Measurements from ENCODE around the gene F5. TPM values are rescaled to one million over a fixed set of nuclear protein-coding genes. Genes with fewer than 3 reads are reported as not detected.
"Not testable (repeated sequence)": the region's sequence is repeated elsewhere in the genome, so short reads cannot be mapped to it uniquely, and the experiment has no call there.

F5 gene
- total RNA-seq, 2 experiments from 2014 or later = not detected

- no peak for DNase-seq (ENCODE audit: low spot score)
- intact Hi-C loops (cut with micrococcal nuclease; ENCODE audit: unreplicated experiment) = loop anchor here (5.0 kb wide), 2 partner anchors 262 to 943 kb away; no protein-coding TSS in a partner anchor
Measured at GRCh38 chr1:169545472-169545871, 40.8 kb downstream of the F5 start.

GRCh38 chr1:169538998-169539871, 47.0 kb downstream of the F5 start:
- DNase-seq (ENCODE audit: low spot score) = no peak
- H4K20me1 ChIP-seq (ENCODE audit: insufficient read depth, low read length) = no peaks in the 10 kb centered on the region
- H2AFZ ChIP-seq (ENCODE audit: low read length) = no peak overlapping the region
- no peaks in the 10 kb centered on the region for H3K9me2 ChIP-seq (ENCODE audit: insufficient read depth, low read length)
- no peaks in the 10 kb centered on the region for H3K9me3 ChIP-seq (ENCODE audit: low read length)
- intact Hi-C loops (cut with micrococcal nuclease; ENCODE audit: unreplicated experiment) = no loop called here
- no peaks in the 10 kb centered on the region for H3K36me3 ChIP-seq (ENCODE audit: insufficient read depth, low read length)
- no peak overlapping the region for H3K27ac ChIP-seq (ENCODE audit: low read depth, low read length, poor library complexity, severe bottlenecking)
- ChIA-PET CTCF (ENCODE audit: unreplicated experiment) (no interaction called here), POLR2A (no interaction called here)
- H3K79me2 ChIP-seq (ENCODE audit: insufficient read depth, low read depth, low read length) = no peaks in the 10 kb centered on the region
- no peaks in the 10 kb centered on the region for H3K4me1 ChIP-seq (ENCODE audit: insufficient read depth, low read length, poor library complexity, severe bottlenecking)
- BruUV-seq (replicated peaks) = no TSS peak
- no peak overlapping the region for H3K4me3 ChIP-seq (ENCODE audit: low read depth, low read length, poor library complexity, severe bottlenecking)
- no peak for TF ChIP-seq EZH2phosphoT487 (IDR thresholded peaks at IDR 0.05; ENCODE audit: borderline replicate concordance, low read depth, low read length)
- TF ChIP-seq CTCF (conservative IDR thresholded peaks at IDR 0.05; ENCODE audit: low read length) = no peak
- H3K4me2 ChIP-seq (ENCODE audit: low read length) = no peak overlapping the region

More at GRCh38 chr1:169545472-169545871, 40.8 kb downstream of the F5 start:
- no peak overlapping the region for H3K27ac ChIP-seq (ENCODE audit: low read depth, low read length, poor library complexity, severe bottlenecking)
- no peak overlapping the region for H3K4me2 ChIP-seq (ENCODE audit: low read length)
- no peak overlapping the region for H2AFZ ChIP-seq (ENCODE audit: low read length)
- TF ChIP-seq CTCF (conservative IDR thresholded peaks at IDR 0.05; ENCODE audit: low read length) (no peak), EZH2phosphoT487 (IDR thresholded peaks at IDR 0.05; ENCODE audit: borderline replicate concordance, low read depth, low read length) (no peak)
- H3K9me2 ChIP-seq (ENCODE audit: insufficient read depth, low read length) = no peaks in the 10 kb centered on the region
- ChIA-PET CTCF (ENCODE audit: unreplicated experiment) (no interaction called here), POLR2A (interaction anchor here (0.8 to 1.2 kb wide), 3 partner anchors 9 to 248 kb away, joined by 3 to 4 read pairs (median 3); no protein-coding TSS in a partner anchor)
- no peaks in the 10 kb centered on the region for H4K20me1 ChIP-seq (ENCODE audit: insufficient read depth, low read length)
- no peak overlapping the region for H3K4me3 ChIP-seq (ENCODE audit: low read depth, low read length, poor library complexity, severe bottlenecking)
- no peaks in the 10 kb centered on the region for H3K4me1 ChIP-seq (ENCODE audit: insufficient read depth, low read length, poor library complexity, severe bottlenecking)
- H3K9me3 ChIP-seq (ENCODE audit: low read length) = no peaks in the 10 kb centered on the region
- H3K79me2 ChIP-seq (ENCODE audit: insufficient read depth, low read depth, low read length) = no peaks in the 10 kb centered on the region
- BruUV-seq (replicated peaks) = no TSS peak
- H3K36me3 ChIP-seq (ENCODE audit: insufficient read depth, low read length) = no peaks in the 10 kb centered on the region

- BruUV-seq (replicated peaks) = no TSS peak
- no peak for DNase-seq (ENCODE audit: low spot score)
- H3K79me2 ChIP-seq (ENCODE audit: insufficient read depth, low read depth, low read length) = no peaks in the 10 kb centered on the region
- H2AFZ ChIP-seq (ENCODE audit: low read length) = no peak overlapping the region
- intact Hi-C loops (cut with micrococcal nuclease; ENCODE audit: unreplicated experiment) = no loop called here
- POLR2A ChIA-PET = interaction anchor here (0.6 kb wide), 1 partner anchor 34 kb away, joined by 3 read pairs; no protein-coding TSS in a partner anchor
- no peak for TF ChIP-seq CTCF (conservative IDR thresholded peaks at IDR 0.05; ENCODE audit: low read length)
- no peak for TF ChIP-seq EZH2phosphoT487 (IDR thresholded peaks at IDR 0.05; ENCODE audit: borderline replicate concordance, low read depth, low read length)
- no peak overlapping the region for H3K4me3 ChIP-seq (ENCODE audit: low read depth, low read length, poor library complexity, severe bottlenecking)
- H3K27ac ChIP-seq (ENCODE audit: low read depth, low read length, poor library complexity, severe bottlenecking) = no peak overlapping the region
- no peaks in the 10 kb centered on the region for H3K36me3 ChIP-seq (ENCODE audit: insufficient read depth, low read length)
- H3K4me1 ChIP-seq (ENCODE audit: insufficient read depth, low read length, poor library complexity, severe bottlenecking) = no peaks in the 10 kb centered on the region
- no peaks in the 10 kb centered on the region for H4K20me1 ChIP-seq (ENCODE audit: insufficient read depth, low read length)
- H3K4me2 ChIP-seq (ENCODE audit: low read length) = no peak overlapping the region
- H3K9me3 ChIP-seq (ENCODE audit: low read length) = no peaks in the 10 kb centered on the region
- CTCF ChIA-PET (ENCODE audit: unreplicated experiment) = no interaction called here
- H3K9me2 ChIP-seq (ENCODE audit: insufficient read depth, low read length) = no peaks in the 10 kb centered on the region
Measured at GRCh38 chr1:169534653-169535052, 51.6 kb downstream of the F5 start.

- CTCF ChIA-PET (ENCODE audit: unreplicated experiment); H2AFZ ChIP-seq (ENCODE audit: low read length); DNase-seq (ENCODE audit: low spot score): not testable (repeated sequence)
Measured at GRCh38 chr1:169533528-169534190, 52.6 kb downstream of the F5 start.

More at GRCh38 chr1:169533528-169534190, 52.6 kb downstream of the F5 start:
- BruUV-seq (replicated peaks); H3K4me1 ChIP-seq (ENCODE audit: insufficient read depth, low read length, poor library complexity, severe bottlenecking); H3K79me2 ChIP-seq (ENCODE audit: insufficient read depth, low read depth, low read length); H3K27ac ChIP-seq (ENCODE audit: low read depth, low read length, poor library complexity, severe bottlenecking); H3K36me3 ChIP-seq (ENCODE audit: insufficient read depth, low read length); intact Hi-C loops (cut with micrococcal nuclease; ENCODE audit: unreplicated experiment); POLR2A ChIA-PET; H3K9me3 ChIP-seq (ENCODE audit: low read length); H3K4me3 ChIP-seq (ENCODE audit: low read depth, low read length, poor library complexity, severe bottlenecking); H3K4me2 ChIP-seq (ENCODE audit: low read length); H4K20me1 ChIP-seq (ENCODE audit: insufficient read depth, low read length); H3K9me2 ChIP-seq (ENCODE audit: insufficient read depth, low read length): not testable (repeated sequence)

Data from OCI-LY7 (cell line).